HG02571 (cell line): Measurements from ENCODE around the gene PPBP.
"Not testable (repeated sequence)": the region's sequence is repeated elsewhere in the genome, so short reads cannot be mapped to it uniquely, and the experiment has no call there.

Experiments used
- ATAC-seq: cut with Tn5 transposase; IDR thresholded peaks from one replicate; pipeline ENCODE4 v1.9.1; 2021; ENCODE audit warnings: mild to moderate bottlenecking, moderate library complexity; ENCODE audit not compliant: unreplicated experiment

PPBP gene

DNA sequence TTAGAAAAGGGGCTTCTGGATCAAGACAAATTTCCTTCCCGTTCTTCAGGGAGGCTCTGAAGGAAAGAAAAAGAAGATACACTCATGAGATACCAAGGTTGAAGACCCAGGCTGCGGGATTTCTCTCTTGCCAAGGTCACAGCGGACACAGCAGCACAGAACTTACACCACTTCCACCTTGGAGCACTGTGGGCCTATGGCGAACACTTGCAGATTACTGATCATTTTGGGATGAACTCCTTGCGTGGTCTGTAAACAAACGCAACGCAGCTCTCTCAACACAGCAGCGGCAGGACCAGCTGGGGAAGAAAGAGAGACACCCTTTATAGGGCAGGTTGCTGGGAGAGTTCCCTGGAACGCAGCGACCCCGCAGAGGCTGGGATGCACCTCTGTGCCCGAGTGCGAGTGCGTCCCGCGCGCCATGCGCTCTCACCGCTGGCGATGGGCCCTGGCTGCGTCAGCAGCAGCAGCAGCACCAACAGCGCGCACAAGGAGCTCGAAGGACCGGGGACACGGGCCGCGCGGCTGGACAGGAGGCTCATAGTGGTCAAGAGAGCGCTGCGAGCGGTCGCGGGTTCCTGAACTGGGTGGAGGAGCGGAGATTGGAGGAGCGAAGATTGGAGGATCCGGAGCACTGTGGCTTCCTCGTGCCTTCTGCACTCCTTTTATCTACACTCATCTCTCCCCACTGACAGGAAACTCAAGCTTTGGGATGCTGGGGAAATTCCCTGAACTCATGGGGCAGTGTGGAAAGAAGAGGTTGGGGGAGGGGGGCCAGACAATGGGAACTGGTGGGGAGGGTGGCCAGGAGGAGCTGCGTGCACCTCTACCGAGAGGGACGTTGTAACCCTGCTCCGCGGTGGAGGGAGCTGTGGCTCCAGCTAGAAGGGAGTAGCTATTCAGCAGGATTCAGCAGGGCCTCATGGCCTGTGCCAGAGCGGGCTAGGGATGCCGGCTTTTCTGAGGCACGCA lies 10.3 kb upstream of the PPBP start, which contains the start of gene CXCL5:
TSS of gene CXCL5 (minus strand) at position 638 of the 972 bp plus-strand sequence. CDS start at position 542, 96 bp downstream.
- ATAC-seq = no peak

DNA sequence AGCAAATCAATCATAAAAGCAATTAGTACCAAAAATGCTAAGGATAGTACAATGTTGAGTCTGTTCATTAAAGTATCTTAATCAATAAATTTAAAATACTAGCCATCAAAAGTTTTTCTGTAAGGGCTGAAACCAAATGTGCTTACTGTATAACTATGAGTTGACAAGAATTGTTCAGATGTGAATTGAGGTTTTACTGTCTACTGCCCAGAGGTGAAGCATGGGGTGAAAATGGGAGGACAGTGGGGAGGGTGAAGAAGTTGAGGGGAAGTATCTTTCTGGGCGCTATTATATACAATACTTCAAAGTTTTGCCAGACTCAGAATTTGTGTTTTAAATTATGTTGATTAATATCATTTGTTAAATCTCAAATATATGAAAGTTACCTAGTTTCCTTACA lies 4.1 kb upstream of the PPBP start:
- no peak for ATAC-seq

DNA sequence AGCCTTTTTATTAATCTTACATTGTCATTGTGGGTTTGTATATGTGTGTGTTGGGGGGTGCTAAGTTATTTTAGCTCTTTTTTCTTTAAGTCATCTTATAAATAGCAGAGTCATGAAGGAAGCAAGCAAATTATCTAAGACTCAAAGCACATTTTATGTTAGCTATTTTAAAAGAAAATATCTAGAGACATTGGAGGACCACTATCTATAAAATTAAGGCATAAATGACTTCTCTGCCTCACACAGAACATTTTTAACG lies 3.7 kb upstream of the PPBP start:
- ATAC-seq = no peak

DNA sequence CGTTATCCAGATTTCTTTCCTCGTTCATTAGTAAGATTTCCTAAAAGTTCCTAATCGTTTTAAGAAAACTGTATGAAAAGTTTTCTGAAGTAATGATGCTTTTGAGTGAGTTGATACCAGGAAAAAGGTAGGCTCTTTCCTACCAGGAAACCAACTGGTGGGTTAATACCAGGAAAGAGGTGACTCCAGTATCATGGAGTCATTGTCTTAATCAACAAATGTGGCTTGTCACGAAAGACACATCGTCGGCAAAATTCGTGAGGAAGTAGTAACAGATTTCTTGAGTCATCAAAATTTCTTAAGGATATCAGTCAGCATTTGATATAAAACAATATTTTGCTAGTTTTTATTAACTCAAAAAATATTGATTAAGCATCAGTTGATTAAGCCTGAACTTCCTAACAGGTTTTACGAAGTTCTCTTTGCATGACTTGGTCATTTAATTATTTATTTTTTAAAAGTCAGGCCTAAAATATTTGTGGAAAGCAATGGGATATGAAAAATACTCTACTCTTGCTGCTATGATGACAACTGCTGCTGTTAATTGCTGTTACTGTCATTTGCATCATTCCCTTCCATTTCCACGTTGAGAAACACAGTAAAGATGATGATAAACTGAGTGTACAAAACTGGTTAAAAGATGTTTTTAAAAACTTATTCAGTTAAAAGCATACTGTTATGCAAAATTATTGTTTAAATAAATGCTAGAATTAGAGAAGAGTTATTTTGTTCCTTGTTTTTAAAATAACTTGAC lies 3.2 kb upstream of the PPBP start:
- ATAC-seq = no peak

GRCh38 chr4:73989928-73990327 lies 1.9 kb upstream of the PPBP start:
- no peak for ATAC-seq

GRCh38 chr4:73989031-73989430 lies 1.0 kb upstream of the PPBP start:
- ATAC-seq = no peak

GRCh38 chr4:73985528-73985852 lies 2.5 kb downstream of the PPBP start:
- ATAC-seq = no peak

- ATAC-seq = no peak
Observed at GRCh38 chr4:73984736-73985527, 3.1 kb downstream of the PPBP start.

DNA sequence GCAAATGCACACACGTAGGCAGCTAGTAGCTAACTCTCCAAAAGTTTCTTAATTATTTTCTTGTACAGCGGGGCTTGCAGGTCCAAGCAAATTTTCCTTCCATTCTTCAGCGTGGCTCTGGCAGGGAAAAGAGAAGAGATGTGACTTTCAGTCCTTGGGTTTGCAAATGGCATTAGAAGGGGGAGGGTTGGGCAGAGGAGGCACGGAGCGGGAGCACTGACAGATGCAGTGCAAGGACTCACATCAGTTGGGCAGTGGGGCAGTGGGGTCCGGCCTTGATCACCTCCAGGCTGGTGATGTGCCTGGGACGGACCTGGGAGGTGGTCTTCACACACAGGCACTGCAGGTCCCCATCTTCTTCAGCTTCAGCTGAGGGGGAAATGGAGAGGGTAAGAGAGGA lies 6.8 kb downstream of the PPBP start:
- ATAC-seq = not testable (repeated sequence)

- no peak for ATAC-seq
Observed at GRCh38 chr4:73979407-73979957, 8.5 kb downstream of the PPBP start.

DNA sequence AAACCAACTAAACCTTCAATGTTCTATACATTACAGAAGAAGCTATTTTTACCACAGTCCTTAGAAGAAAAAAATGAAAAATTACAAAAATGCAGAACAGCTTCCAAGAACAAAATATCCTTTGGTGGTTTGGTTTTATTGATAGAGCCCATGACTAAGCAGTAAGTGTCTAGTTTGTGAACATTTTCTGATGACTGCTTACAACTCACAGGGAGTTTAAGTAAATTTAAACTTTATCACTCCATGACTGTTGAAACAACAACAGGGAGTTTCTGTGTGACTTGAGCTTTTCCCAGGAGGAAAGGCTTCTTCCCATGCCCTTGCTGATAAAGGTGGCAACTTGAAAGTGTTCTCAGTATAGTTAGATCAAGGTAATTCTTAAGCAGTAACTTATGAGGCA lies 9.1 kb downstream of the PPBP start:
- no peak for ATAC-seq

DNA sequence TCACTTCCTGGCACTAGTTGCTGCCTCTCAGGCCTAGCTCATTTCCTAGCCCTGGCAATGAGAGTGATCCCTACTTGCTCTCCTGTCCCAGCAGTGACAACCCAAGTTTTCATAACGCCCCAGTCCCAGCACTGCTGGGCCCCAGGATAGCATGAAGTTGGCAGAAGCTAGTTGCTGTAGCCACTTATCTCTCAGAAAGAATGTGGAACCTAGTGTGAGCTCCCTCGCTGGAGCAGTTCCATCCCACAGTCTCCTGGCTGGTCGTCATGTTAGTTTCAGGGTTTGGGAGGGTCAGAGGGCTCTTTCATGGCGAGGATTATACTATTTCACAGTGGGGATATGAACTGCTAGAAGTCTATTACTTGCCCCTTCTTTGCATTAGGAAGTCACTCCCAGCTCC lies 11.3 kb downstream of the PPBP start:
- no peak for ATAC-seq

- no peak for ATAC-seq
Observed at GRCh38 chr4:73976217-73976616, 11.8 kb downstream of the PPBP start.

DNA sequence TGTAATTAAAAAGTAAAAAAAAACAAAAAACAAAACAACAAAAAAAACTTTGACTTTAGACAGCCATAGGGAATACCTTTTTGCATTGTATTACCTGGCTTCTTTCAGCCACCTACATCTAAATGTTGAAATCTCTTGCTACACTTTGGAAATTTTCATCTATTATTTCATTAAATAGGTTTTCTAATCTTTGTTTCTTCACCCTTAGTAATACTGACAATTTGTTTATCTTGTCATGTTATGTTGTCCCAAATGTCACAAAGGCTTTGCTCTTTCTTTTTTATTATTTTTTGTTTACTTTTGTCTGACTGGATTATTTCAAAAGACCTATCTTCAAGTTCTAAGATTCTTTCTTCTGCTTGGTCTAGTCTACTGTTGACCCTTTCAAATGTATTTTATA lies 13.6 kb downstream of the PPBP start:
- no peak for ATAC-seq

- no peak for ATAC-seq
Observed at GRCh38 chr4:73970945-73971344, 17.0 kb downstream of the PPBP start.

DNA sequence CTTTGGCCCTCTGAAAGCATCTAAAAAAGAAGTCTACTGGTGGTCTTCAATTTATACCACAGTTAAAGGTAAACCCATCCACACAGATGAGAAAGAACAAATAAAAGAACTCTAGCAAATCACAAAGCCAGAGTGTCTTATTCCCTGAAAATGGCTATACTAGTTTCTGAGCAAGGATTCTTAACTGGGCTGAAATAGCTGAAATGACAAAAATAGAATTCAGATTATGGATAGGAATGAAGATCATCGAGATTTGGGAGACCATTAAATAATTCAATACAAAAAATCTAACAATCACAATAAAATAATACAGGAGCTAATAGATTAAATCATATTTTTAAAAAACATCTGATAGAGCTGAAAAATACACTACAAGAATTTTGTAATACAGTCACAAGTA lies 18.0 kb downstream of the PPBP start:
- ATAC-seq = no peak

DNA sequence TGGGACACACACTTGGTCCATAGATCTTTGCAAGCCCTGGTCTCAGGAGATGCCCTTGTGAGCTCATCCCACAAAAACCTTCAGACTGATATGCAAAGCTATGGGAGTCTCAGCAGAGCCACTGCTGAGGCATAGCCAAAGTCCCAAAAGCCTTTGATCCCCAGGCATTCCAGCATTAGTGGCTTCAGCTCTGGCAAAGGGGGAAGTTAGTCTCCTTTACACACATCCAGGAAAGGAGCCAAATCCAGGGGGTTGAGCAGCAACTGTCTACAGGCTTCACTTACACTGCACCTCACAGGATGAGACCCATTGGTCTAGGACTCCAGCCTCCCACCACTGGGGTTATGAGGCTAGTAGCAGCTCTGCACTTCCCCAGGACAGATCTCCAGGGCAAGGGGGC lies 20.1 kb downstream of the PPBP start:
- ATAC-seq = no peak

DNA sequence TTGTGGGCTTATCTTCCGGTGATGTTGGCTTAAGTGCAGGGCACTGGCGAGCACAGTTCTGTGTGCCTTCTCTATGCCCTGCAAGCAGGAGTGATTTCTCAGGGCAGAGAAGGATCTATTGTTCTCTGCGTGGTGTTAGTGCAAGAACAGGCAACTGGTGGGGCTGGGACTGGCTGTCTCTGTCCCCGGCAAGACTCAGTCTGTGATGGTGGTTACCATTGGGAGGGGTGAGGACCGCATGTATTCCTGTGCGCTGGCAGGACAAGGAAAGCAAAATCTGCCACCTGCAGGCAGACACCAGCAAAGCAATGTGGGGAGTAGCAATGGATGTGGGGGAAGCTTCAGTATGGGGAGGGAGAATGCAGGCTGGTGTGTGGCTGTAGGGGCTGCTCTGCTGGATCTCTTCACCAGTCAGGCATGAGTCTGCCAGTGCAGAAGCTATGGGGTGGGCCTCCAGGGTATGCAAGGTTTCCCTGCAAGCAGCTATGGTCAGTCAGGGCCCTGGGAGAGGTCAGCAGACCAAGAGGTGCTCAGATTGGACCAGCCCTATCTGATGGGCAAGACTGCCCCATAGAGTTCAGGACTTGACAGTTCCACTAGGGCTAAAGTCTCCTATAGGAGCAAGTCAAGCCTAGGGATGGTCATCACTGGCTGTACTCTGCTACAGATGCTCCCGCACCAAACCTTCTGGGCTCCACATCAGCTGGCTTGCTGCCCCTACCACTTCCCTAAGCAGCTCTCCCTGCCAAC lies 23.0 kb downstream of the PPBP start:
- no peak for ATAC-seq

DNA sequence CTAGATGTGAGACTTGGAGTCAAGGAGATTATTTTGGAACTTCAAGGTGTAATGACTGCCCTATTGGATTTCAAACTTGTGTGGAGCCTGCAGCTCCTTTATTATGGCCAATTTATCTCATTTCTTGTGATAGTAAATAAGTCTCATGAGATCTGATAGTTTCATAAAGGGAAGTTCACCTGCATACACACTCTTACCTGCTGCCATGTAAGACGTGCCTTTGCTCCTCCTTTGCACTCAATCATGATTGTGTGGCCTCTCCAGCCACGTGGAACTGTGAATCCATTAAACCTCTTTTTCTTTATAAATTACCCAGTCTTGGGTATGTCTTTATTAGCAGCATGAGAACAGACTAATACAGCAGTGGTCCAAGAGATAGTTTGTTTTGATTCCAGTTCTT lies 25.3 kb downstream of the PPBP start:
- no peak for ATAC-seq

GRCh38 chr4:73959041-73959440 lies 28.9 kb downstream of the PPBP start:
- not testable (repeated sequence) for ATAC-seq

DNA sequence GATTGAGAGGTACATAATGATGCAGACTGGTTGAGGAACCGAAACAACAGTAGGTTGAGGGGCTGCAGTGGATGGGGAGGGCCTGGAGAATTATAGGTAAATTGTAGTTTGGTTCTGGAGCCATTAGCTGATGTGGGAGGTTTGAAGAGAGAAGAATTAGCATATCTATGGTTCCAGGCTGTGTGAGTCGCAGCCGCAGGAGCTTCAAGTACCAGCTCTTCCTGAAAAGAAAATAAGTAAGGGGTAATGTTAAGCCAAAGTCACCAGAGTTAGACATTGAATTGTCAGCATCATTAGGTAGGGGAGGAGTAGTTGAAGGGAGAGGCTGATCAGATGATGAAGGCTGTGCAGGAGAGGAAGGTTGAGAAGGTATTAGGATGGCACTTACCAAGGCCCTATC lies 35.6 kb downstream of the PPBP start:
- ATAC-seq = no peak
